GM12801 (cell line): ENCODE data around the gene PGM2.

Source experiments
- CTCF ChIP-seq: IDR thresholded peaks from one replicate; pipeline ENCODE4 v1.5.1; 2011; ENCODE audit warnings: control low read depth; ENCODE audit not compliant: insufficient read length; ENCODE audit errors: extremely low read depth

Gene PGM2

GRCh38 chr4:37885496-37885895, 59.0 kb downstream of the PGM2 start:
- TF ChIP-seq CTCF: no peak

GRCh38 chr4:37889849-37890800, 63.6 kb downstream of the PGM2 start:
- TF ChIP-seq CTCF: no peak

GRCh38 chr4:37890801-37891259, 64.3 kb downstream of the PGM2 start, which contains the start of gene TBC1D1:
Gene TBC1D1, plus strand, starts transcription at chr4:37891084. Its CDS starts 11,012 bp downstream, at chr4:37902096.
- TF ChIP-seq CTCF: no peak

GRCh38 chr4:37891260-37892159, 65.0 kb downstream of the PGM2 start:
- TF ChIP-seq CTCF: no peak

GRCh38 chr4:37892641-37893040, 66.2 kb downstream of the PGM2 start:
- TF ChIP-seq CTCF: no peak

- no peak for TF ChIP-seq CTCF
Measured at GRCh38 chr4:37893164-37893563, 66.7 kb downstream of the PGM2 start.

GRCh38 chr4:37895271-37895670, 68.8 kb downstream of the PGM2 start:
- TF ChIP-seq CTCF: no peak
